Stimulated activated CD8-positive, alpha-beta memory T cell treated with anti-CD3 and anti-CD28 coated beads, Interleukin-12 subunit alpha, Interleukin-12 subunit beta, amount 100 ng/mL, for 24 hours (primary cell): ENCODE data around the gene DRG1.
"Not testable (repeated sequence)": the region's sequence is repeated elsewhere in the genome, so short reads cannot be mapped to it uniquely, and the experiment has no call there.

Source experiments
- DNase-seq: peaks from one replicate; pipeline ENCODE4 v3.0.0-alpha.2; 2020; ENCODE audit errors: extremely low read depth

Gene DRG1

GRCh38 chr22:31399211-31400022 lies at the start of gene DRG1:
Gene DRG1 (plus strand): TSS chr22:31399604. CDS start chr22:31399684, 80 bp downstream.
- peak; percentile 94 for DNase-seq

GRCh38 chr22:31349960-31350359 lies 49.4 kb upstream of the DRG1 start:
- no peak for DNase-seq

- no peak for DNase-seq
Measured at GRCh38 chr22:31350410-31350863, 49.0 kb upstream of the DRG1 start.

- DNase-seq: no peak
Measured at GRCh38 chr22:31354515-31354914, 44.9 kb upstream of the DRG1 start.

GRCh38 chr22:31360029-31360428 lies 39.4 kb upstream of the DRG1 start:
- DNase-seq: no peak

GRCh38 chr22:31361743-31362142 lies 37.7 kb upstream of the DRG1 start:
- DNase-seq: no peak

GRCh38 chr22:31363885-31364465 lies 35.4 kb upstream of the DRG1 start:
- no peak for DNase-seq

- DNase-seq: no peak
Measured at GRCh38 chr22:31367426-31367825, 32.0 kb upstream of the DRG1 start.

- DNase-seq: no peak
Measured at GRCh38 chr22:31377612-31378011, 21.8 kb upstream of the DRG1 start.

GRCh38 chr22:31378123-31378522 lies 21.3 kb upstream of the DRG1 start:
- DNase-seq: no peak

GRCh38 chr22:31378651-31379050 lies 20.8 kb upstream of the DRG1 start:
- DNase-seq: not testable (repeated sequence)

- DNase-seq: no peak
Measured at GRCh38 chr22:31393893-31394292, 5.5 kb upstream of the DRG1 start.

- DNase-seq: no peak
Measured at GRCh38 chr22:31394326-31394725, 5.1 kb upstream of the DRG1 start.

GRCh38 chr22:31398231-31398630 lies 1.2 kb upstream of the DRG1 start:
- no peak for DNase-seq

- DNase-seq: no peak
Measured at GRCh38 chr22:31400023-31400397, 606 bp downstream of the DRG1 start.

GRCh38 chr22:31402350-31402749 lies 2.9 kb downstream of the DRG1 start:
- not testable (repeated sequence) for DNase-seq

GRCh38 chr22:31425331-31426050 lies 26.1 kb downstream of the DRG1 start:
- no peak for DNase-seq

GRCh38 chr22:31431950-31432349 lies 32.5 kb downstream of the DRG1 start:
- DNase-seq: no peak

- no peak for DNase-seq
Measured at GRCh38 chr22:31436132-31436531, 36.7 kb downstream of the DRG1 start.

- DNase-seq: no peak
Measured at GRCh38 chr22:31439808-31440207, 40.4 kb downstream of the DRG1 start.

- DNase-seq: no peak
Measured at GRCh38 chr22:31440681-31441080, 41.3 kb downstream of the DRG1 start.

GRCh38 chr22:31441652-31442051 lies 42.2 kb downstream of the DRG1 start:
- no peak for DNase-seq
